HG02981 (cell line): ENCODE results near the gene MATN4.
"Not testable (repeated sequence)": the region's sequence is repeated elsewhere in the genome, so short reads cannot be mapped to it uniquely, and the experiment has no call there.

Experiments used
- ATAC-seq: cut with Tn5 transposase; IDR thresholded peaks from one replicate; pipeline ENCODE4 v1.9.1; 2021; ENCODE audit warnings: mild to moderate bottlenecking, moderate library complexity; ENCODE audit not compliant: unreplicated experiment

MATN4 gene, protein sequence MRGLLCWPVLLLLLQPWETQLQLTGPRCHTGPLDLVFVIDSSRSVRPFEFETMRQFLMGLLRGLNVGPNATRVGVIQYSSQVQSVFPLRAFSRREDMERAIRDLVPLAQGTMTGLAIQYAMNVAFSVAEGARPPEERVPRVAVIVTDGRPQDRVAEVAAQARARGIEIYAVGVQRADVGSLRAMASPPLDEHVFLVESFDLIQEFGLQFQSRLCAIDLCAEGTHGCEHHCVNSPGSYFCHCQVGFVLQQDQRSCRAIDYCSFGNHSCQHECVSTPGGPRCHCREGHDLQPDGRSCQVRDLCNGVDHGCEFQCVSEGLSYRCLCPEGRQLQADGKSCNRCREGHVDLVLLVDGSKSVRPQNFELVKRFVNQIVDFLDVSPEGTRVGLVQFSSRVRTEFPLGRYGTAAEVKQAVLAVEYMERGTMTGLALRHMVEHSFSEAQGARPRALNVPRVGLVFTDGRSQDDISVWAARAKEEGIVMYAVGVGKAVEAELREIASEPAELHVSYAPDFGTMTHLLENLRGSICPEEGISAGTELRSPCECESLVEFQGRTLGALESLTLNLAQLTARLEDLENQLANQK

DNA sequence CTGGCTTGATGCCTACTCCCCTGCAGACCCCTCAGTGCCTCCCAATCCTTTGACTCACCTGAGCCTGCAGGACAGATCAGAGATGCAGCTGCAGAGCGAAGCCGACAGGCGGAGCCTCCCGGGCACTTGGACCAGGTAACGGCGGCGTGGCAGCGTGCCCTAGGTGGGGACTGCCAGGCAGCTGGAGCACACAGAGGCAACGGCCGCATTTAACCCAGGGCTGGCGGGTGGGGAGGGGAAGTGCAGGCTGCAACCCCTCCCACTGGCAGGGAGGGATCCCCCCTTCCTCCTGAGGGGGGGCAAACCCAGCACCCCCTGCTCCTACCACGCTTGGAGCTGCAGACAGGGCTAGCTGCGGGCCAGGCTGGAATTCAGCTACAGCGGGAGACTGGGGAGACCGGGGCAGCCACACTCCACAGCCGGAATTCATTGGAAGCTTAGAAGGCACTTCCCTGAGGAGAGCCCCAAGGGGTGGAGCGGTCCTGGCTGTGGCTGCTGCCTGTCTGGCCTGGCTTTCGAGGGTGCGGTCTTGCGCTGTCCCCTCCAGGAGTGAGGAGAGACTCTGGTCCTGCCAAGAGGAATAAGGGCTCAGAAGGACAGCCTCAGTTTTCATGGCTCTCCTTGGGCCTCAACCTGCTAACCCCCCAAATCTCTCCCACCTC lies at the start of gene MATN4:
Gene MATN4, minus strand, starts transcription at position 183 of the 662 bp plus-strand sequence. CDS start 2,717 bp downstream, outside the sequence.
- ATAC-seq, result no peak

DNA sequence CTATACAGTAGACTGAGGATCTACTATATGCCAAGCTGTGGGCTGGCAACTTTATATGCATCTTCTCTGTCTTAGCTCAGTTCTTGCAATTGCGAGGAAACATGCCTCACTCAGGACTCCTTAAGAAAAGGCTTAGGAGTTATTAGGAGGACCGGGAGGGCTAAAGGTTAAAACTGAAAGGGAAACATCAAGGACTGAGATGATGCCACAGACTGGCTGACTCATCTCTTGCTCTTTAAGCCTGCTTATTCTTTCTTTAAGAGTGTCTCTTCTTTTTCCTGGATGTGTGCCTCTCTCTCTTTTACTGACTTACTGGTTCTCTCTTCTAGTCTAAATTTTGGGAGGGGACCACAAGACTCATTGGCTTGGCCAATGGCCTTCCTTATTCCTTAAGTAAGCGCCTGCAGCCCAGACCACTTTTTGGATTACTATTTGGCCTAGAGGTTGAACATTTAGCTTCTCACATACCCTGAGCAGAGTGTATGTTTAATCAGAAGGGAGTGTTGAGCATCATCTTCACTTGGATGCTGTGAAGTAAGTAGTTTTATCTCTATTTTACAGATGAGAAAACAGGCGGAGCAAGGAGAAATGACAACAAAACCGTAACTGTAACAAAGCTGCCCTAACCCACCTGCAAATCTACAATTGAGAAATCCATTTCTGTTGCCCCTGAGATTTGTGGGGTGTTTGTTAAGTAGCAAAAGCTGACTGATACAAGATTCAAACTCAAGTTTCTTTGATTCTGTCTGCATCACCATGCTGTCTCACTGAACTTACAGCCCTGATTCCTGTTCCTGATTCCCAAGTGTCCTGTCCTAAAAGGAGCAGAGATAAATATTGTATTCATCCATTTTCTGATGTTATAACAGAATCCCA lies 47.3 kb upstream of the MATN4 start:
- ATAC-seq, result no peak

DNA sequence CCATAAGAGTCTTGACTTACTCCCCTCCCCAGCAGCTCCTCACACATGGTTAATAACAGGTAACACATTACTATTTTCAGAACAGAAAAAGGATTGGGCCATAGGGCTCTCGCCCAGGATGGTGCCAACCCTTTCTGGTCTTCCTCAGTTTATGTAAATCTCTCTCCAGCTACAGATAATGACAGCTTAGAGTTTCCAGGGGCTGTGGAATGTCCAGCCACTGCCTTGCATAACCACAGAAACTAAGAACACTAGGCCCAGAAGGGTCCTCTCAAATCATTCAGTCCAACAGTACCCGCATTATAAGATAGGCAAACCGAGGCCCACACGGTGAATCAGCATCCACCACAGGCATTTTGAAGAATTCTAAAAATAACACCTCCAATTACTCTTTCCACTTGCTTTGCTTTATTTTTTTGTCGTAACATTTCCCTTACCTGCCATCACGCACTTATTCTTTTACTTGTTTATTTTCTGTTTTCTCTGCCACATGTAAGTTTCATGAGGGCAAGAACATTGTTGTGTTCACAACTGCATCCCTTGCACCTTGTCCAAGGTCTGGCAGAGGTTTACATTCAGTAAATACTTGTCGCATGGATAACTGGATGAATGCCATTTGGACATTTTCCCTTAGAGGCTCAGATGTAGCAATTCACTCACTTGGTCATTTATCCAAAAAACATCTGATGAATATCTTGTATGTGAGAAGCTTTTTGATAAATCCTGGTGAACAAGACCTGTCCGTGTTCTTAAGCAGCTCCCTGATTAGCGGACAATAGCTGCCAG lies 46.5 kb upstream of the MATN4 start:
- no peak for ATAC-seq

DNA sequence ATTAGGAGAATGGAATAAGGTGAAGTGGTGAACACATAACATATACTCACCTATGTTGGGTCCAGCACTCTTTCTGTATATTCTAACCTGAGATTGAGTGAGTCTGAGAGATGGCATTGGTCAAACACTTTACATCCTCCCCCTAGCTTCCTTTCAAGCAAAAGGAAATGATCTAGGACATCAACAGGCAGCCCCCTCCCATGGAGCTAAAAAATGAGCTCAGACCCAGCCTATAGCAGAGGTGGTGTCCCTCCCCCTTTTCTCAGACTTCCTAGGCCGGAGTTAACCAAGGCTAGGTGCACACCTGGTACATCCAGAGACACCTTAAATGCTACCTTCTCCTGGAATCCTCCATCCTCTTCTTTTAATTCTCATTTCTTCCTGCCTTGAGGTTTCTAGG lies 45.6 kb upstream of the MATN4 start:
- ATAC-seq, result no peak

DNA sequence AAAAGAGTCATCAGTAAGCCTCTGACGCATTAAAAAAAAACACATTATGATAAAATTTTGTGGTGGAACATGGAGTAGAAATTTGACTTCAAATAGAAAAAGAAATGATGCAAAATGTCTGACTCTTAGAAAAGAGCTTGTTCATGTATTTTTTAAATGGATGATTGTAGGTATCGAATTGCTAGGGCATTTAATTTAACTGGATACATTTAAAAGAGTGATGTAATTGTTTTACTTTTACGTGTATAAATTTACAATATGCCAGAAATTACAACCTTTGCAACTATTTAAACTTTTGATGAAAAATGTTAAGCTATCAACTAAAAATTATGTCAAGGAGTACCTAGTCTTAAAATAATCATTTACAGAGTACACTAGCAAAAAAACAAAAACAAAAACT lies 44.6 kb upstream of the MATN4 start:
- no peak for ATAC-seq

DNA sequence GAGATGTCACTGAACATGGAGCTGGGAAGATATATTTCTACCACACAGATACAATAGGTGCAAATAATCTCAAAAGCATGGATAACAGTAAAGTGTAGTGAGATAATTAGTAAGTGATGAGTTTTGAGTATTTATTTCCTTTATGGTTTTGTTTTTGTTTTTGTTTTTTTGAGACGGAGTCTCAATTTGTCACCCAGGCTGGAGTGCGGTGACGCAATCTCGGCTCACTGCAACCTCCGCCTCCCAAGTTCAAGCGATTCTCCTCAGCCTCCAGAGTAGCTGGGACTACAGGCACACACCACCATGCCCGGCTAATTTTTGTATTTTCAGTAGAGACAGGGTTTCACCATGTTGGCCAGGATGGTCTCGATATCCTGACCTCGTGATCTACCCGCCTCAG lies 42.7 kb upstream of the MATN4 start:
- ATAC-seq, result not testable (repeated sequence)

DNA sequence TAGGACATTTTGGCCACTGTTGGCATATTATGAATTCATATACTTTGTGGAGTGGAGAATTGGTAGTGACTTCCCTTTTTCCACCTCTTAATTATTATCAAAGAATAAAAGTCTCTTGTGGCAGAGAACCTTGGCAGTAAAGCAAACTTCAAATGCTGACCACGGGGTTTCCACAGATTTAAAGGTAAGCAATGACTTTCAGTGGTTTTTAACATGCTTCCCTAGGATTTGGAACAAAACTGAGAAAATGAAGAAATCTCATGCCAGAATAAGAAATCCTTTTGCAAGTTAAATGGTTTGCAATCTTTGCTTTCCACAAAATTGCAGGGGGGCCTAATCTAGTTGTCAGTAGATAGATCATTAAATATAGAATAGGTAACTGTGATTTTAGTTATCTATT lies 42.1 kb upstream of the MATN4 start:
- ATAC-seq, result no peak

DNA sequence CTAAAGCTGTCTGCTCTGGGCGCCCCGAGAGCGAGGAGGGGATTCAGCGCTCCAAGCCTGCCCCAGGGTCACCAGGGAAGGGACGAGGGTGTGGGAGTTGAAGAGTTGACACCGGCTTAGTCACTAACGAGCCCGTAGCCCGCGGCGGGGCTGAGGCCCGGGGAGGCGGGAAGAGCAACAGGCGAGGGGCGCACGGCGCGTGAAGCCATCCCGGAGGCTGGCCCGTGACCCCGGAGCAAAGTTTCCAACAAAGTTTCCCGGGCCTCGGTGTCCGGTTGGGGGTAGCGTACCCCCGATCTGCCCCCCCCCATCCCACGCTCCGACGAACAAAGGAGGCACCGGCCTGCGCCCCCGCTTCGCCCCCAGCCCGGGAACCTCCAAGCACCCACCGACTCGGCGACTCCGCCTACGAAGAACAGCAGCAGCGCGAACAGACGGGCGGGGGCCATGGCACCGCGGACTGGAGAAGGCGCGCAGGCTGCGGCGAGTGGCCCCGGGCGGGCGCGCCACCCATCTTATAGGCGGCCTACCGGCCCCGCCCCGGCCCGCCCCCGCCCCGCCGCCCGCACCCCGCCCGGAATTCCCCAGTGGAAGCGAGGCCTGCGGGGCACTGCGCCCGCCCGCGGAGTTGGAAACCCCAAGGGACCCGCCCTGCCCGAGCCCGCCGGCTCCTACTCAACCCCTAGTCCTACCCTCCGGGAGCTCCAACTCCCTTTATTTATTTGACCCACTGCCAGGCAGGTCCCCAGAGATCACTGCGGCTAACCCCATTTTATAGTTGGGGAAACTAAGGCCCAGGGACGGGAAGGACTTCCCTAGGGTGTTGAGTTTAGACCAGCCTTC lies 40.1 kb upstream of the MATN4 start, which contains the start of gene SDC4:
Gene SDC4, minus strand, starts transcription at position 489 of the 843 bp plus-strand sequence. Its CDS starts 40 bp downstream, at position 449.
- ATAC-seq, result no peak

DNA sequence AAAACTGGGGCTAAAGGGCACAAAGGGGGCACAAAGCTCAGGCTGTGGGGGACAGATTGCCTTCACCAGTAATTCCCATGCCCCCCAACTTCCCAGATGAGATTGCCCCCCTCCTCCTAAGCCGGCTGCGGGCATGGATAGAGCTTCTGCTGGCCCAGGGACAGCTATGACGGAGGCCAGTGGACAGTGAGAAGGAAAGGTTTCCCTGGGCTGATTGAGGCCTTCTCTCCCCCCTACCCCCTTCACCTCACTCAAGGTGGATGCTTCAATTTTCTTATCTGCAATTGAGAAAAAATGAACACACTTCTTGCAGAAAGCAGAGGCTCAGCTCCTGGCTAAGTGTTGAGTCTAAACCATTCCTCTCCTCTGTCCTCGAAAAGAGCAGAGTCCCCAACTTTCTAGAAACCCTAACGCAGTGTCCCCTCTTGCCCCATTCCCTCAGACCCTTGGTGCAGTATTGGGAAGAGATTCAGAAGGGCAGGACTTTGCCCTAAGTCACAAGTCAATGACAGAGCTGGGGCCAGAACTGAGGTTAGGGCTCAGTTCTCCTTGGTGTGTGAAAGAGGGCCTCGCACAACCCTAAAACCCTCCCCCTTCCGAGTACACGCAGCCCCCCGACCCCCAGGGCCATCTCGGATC lies 39.3 kb upstream of the MATN4 start:
- no peak for ATAC-seq

DNA sequence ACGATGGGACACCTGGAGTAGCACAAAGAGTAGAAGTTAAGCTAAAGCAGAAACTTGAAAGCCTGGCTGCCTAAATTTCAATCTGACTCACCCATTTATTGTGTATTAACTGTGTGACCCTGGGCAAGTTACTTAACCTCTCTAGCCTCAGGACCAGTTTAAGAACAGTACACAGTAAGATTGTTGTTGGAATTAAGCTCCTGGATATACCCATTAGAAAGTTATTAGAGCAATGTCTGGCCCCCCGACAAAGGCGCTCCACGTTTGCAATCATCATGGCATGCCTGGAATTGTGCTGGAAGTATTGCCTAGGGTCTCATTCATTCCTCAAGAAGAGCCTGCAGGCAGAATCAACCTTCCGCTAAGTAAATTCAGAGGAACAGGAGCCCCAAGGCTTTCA lies 38.8 kb upstream of the MATN4 start:
- no peak for ATAC-seq

DNA sequence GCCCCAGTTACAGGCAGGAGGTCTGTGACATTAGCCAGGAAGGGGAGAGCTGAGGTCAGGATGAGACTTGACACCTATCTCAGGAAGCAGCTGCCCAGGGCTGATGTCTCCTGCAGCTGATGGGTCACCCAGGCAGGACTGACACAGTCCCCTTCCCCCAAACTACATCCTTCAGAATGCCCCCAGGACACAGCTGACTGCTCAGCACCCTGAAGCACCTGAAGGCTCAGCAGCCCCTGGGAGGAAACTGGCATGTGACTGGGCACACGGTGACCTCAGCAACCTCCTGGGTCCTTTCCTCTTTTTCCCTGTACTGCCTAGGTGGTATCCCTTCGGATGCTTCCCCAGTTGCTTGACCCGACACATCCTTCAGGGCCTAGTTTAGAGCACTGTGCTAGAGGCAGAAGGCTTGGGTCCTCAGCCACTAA lies 38.2 kb upstream of the MATN4 start:
- no peak for ATAC-seq

DNA sequence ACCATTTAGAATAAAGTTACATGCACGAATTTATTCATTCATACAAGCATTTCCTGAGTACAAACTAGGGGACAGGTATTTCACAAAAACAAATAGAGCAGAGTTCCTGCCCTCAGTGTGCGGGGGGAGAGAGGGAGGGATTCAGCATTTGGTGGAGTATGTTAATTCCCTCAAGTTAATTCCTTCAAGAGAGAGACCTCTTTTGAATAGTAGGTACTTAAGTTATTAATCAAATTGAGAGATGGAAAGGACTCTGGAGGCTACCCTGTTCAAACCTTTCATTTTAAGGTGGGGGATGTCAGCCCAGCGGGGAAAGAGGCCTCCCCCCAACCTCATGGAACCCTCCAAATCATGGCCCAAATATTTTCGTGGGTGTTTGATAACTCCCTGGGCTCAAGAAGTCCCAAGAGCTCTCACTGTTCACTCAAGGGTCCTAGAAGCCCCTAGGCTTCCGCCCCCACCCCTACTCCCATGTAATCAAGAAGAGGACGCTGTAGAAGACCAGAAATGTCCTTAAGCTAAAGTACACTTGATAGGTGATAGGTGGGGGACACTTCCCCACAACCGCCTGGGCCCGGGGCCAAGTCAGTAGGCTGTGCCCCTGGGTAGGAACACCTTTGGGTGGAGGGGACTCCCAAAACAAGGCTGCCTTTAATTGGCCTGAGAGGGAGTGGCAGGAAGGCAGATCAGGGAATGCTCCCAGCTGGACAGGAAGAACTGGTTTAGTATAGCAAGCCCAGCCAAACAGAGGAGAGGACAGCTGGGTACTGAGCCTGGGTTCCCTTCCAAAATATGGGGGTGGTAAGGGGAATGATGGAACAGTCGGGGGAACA lies 37.2 kb upstream of the MATN4 start:
- no peak for ATAC-seq

DNA sequence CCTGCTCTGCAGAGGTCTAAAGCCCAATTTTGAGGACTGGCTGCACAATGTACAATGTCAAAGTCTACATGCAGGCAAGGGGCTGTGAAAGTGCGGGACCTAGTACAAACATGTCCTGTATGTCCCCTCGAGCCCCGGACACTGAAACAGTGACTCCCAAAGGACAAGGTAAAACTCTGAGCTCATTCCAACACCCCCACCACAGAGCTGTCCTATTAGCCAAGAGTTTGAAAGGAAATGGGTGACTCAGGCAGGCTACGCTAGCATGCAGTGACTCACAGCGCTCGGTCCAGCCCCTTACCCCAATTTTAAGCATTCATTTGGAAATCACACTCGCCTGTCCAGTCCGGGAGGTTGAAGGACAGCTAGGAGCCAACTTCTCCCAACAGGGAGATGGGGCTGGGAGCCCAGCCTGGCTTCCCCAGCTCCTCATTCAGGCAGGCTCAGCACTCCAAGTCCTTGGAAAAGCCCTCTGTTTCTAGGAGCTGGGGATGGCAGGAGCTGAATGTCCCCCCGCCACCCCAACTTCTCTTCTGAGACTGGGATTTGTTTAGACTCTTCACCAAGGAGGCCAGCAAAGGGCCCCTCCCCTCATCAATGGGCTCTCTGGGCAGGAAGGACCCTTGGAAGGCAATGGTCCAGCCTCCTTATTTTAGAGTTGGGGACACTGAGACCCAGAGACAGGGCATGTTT lies 36.2 kb upstream of the MATN4 start:
- ATAC-seq, result no peak

DNA sequence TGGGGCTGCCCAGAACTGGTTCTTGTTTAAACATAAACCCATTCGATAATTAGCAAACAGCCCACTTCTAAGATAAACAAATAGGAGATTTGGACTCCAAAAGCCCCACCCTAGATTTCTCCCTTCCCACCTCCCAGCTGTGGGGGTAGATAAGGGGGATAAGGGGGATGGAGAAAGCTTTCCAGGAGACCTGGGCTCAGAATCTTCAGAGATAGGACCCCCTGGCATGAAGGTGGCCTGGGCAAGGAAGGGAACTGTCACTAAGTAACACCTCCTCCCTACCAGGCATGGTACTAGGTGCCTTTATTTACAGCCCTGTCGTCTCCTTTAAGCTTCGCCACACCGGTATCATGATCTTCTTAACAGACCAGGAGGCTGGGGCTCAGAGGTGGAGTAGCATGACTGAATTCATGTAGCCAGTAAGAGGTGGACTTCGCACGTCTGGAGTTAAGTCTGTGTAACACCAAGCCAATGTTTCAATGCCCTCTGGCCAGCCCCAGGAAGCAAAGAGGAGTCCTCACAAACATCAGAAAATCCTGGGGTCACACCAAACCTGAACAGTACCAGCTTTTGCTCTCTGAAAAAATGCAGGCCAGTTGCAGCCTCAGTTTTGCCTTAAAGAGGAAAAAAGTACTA lies 35.6 kb upstream of the MATN4 start:
- no peak for ATAC-seq

DNA sequence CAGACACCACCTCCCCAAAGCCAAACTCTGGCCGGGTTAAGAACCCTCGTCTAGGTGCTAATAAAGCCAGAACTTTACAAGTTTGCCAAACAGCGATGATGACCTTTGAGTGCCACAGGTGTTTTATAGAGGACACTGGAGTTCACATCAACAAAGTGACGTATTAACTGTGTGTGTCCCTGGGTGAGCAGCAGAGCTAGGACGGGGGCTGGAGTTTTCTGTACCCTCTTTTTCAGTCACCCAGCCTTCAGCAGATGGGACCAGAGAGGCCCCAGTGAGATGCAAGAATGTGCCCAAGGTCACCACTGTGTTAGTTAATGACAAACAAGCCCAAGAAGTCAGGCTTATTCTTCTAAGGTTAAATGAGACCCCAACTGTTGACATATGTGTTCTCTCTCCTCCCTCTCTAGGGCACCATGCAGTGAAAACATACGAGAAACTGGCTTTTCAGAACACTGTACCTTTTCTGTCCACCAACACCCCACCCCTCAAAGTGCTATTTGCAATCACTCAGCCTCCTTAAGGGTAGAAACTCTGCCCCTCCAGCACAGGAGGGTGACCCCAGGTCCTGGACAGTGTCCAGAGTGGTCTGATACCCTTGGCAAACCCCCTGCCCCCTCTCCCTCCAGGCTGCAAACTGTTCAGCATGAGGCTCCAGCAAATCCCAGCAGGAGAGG lies 34.9 kb upstream of the MATN4 start:
- ATAC-seq, result no peak
